SK-N-MC (cell line): ENCODE results near the gene ANKRD45.

Source experiments
- EZH2 ChIP-seq: fragments of 200-600 bp; sonication (generic); IDR thresholded peaks from one replicate; pipeline ENCODE4 v1.6.1; 2017; ENCODE audit warnings: antibody characterized with exemption
- POLR2AphosphoS5 ChIP-seq: IDR thresholded peaks from 2 replicates; pipeline ENCODE4 v1.6.1; 2012; ENCODE audit warnings: mild to moderate bottlenecking, low read depth, low read length, borderline replicate concordance

DNA sequence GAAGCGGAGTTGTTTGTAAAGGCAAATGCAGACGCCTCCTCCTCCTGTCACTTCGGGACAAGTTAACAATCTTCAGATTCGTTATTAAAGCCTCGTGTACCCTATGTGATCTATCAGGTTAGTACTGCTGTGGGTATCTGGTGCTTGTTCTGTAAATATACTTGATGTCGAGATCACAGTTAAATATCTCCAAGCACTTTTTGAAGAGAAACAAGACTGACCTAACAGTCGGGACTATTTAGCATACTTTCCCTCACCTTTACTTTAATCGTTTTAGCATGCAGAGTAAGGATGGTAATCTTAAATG, 45.8 kb upstream of the ANKRD45 start:
- TF ChIP-seq EZH2 (no peak), POLR2AphosphoS5 (no peak)
